H1 (cell line): ENCODE results near the gene CNNM1. TPM values are rescaled to one million over a fixed set of nuclear protein-coding genes. Genes with fewer than 3 reads are reported as not detected.

Experiments used
- CBX5 ChIP-seq: fragments of 300-800, 300-1000 bp; sonication (generic); IDR thresholded peaks from 2 replicates; pipeline ENCODE4 v1.7.1; 2016; ENCODE audit warnings: antibody characterized with exemption, low read length, low read depth
- CEBPB ChIP-seq: IDR thresholded peaks from 2 replicates; pipeline ENCODE4 v1.6.1; 2012; ENCODE audit warnings: low read depth, low read length
- CHD2 ChIP-seq: IDR thresholded peaks from 2 replicates; pipeline ENCODE4 v1.6.1; 2012; ENCODE audit warnings: low read length, improper control_type of control experiment
- FOSL1 ChIP-seq: IDR thresholded peaks from 2 replicates; pipeline ENCODE4 v1.6.1; 2011; ENCODE audit warnings: mild to moderate bottlenecking, low read depth, low read length, moderate library complexity; ENCODE audit not compliant: insufficient read depth
- GABPA ChIP-seq: IDR thresholded peaks from 2 replicates; pipeline ENCODE4 v1.6.1; 2011; ENCODE audit warnings: mild to moderate bottlenecking, low read length, moderate library complexity, borderline replicate concordance; ENCODE audit not compliant: insufficient read depth
- HDAC2 ChIP-seq, 2 experiments: fragments of 300-600 bp in 1 of 2; sonication (generic) in 1 of 2; IDR thresholded peaks; 2 replicates each; pipeline ENCODE4 v1.6.1; 2011 to 2012; ENCODE audit warnings: low read depth in 2 of 2, low read length in 2 of 2, mild to moderate bottlenecking in 2 of 2, moderate library complexity in 2 of 2, borderline replicate concordance in 1 of 2, inconsistent platforms in 1 of 2
- POLR2A ChIP-seq, 2 experiments: IDR thresholded peaks; 1 replicate in 1 of 2; 2 replicates in 1 of 2; pipeline ENCODE4 v1.6.1; 2011; ENCODE audit warnings: low read depth in 2 of 2, low read length in 2 of 2, mild to moderate bottlenecking in 2 of 2; ENCODE audit errors: control extremely low read depth in 1 of 2
- RXRA ChIP-seq: IDR thresholded peaks from 2 replicates; pipeline ENCODE4 v1.6.1; 2011; ENCODE audit warnings: low read depth, mild to moderate bottlenecking, low read length, moderate library complexity; ENCODE audit not compliant: insufficient read depth
- polyA plus RNA-seq, 7 experiments: library from polyadenylated mRNA; depleted of rRNA in 3 of 7; stranded (reverse) in 5 of 7; unstranded in 2 of 7; fragments of >200 nt in 5 of 7; fragments of 200-250 nt in 2 of 7; gene quantifications; 1 replicate in 5 of 7; 2 replicates in 1 of 7; 4 replicates in 1 of 7; pipeline versions ENCODE4 v1.2.1 to v1.2.3, GENCODE V29; 2011 to 2013; ENCODE audit warnings: missing spikeins in 2 of 7, mixed read lengths in 2 of 7
- total RNA-seq: library from RNA; stranded (reverse); fragmentation: NEBNext Ultra II Directional; extraction: Animal tissue kit (Norgen Biotek cat#: 25700); gene quantifications from 2 replicates; pipeline ENCODE4 v1.2.1, GENCODE V29; 2021

The CNNM1 gene
- total and polyA plus RNA-seq, 2 of the 8 experiments (the other 6 are each of a cell fraction or from before 2014, with no cell fraction given) = 0.74 to 0.92 TPM

DNA sequence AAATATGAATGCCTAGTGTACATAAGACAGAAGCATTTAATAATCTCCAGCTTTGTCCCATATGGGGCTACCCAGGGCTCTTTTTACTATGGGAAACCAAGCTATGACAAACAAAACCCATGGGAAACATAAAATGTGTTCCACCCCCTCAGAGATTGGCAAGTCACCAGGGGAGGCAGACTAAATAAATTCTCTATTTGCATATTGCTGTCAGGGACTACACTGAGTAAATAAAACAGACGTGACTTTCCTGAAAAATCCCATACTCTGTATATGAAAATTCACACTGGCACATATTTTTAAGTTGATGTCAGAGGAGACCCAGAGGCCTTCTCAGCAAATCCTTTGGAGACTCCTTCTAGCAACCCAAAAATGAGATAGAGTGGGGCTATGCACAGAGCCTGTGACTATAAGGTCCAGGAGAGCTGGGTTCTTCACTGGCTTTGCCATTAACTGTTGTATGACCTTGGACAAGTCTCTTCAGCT, 49.5 kb upstream of the CNNM1 start (continued):
- TF ChIP-seq POLR2A (IDR thresholded peaks at IDR 0.05; ENCODE audit: control extremely low read depth in 1 of 2, low read depth in 2 of 2, low read length in 2 of 2) = no peak
- TF ChIP-seq FOSL1 = no peak
- TF ChIP-seq CHD2 = no peak
- TF ChIP-seq HDAC2 (IDR thresholded peaks at IDR 0.05; ENCODE audit: borderline replicate concordance in 1 of 2, low read depth in 2 of 2, low read length in 2 of 2) = no peak
- no peak for TF ChIP-seq RXRA
- no peak for TF ChIP-seq GABPA
- TF ChIP-seq CEBPB = no peak
- no peak for TF ChIP-seq CBX5
